Stimulated activated CD8-positive, alpha-beta memory T cell treated with anti-CD3 and anti-CD28 coated beads, Interleukin-7, amount 100 ng/mL, for 24 hours (primary cell): ENCODE data around the gene PROX2.

Experiments
- DNase-seq: peaks from one replicate; pipeline ENCODE4 v3.0.0-alpha.2; 2020; ENCODE audit warnings: low read depth

PROX2 gene, protein sequence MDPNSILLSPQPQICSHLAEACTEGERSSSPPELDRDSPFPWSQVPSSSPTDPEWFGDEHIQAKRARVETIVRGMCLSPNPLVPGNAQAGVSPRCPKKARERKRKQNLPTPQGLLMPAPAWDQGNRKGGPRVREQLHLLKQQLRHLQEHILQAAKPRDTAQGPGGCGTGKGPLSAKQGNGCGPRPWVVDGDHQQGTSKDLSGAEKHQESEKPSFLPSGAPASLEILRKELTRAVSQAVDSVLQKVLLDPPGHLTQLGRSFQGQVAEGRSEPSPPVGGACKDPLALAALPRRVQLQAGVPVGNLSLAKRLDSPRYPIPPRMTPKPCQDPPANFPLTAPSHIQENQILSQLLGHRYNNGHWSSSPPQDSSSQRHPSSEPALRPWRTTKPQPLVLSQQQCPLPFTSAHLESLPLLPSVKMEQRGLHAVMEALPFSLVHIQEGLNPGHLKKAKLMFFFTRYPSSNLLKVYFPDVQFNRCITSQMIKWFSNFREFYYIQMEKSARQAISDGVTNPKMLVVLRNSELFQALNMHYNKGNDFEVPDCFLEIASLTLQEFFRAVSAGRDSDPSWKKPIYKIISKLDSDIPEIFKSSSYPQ

DNA sequence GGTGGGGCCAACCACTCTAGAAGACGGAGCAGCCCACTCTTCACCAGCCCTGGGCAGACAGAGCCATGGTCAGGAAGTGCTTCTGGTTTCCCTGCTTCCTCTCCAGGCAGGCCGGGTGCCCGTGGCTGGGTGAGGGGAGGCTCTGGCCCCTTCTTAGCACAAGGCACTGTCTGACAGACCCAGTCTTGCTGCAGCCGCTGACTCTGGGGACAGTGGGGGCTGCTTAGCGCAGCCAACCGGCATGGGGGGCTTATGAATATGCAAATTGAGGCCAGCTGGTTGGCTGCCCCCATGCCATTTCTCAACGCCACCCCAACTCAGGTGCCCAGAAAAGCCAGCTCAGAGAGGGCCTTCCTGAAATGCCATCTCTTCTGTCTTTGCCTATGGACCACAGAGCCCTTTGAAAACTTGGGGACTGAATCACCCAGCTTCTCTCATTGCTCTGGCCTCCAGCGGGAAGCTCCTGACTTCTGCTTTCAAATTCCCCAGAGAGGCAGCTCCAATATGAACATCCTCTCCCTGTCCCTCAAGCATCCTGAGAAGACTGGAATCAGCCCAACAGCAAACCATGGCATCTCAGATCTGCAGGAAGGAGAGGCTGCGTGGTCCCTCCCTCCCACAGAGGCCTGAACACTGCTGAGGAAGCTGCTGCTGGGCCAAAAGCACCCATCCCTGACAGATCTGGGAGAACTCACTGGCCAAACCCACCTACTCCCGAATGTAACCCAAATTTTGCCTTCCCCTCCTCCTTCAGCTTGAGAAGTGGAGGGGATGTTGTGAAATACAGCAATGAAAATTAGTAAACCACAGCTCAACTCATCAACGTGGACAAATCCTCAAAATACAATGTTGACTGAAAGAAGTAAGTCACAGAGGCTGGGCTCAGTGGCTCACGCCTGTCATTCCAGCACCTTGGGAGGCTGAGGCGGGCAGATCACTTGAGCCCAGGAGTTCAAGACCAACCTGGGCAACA is at the start of gene PROX2:
Gene PROX2, minus strand, starts transcription at position 205 of the 973 bp plus-strand sequence. CDS start 12,311 bp downstream, outside the sequence.
- no peak for DNase-seq

DNA sequence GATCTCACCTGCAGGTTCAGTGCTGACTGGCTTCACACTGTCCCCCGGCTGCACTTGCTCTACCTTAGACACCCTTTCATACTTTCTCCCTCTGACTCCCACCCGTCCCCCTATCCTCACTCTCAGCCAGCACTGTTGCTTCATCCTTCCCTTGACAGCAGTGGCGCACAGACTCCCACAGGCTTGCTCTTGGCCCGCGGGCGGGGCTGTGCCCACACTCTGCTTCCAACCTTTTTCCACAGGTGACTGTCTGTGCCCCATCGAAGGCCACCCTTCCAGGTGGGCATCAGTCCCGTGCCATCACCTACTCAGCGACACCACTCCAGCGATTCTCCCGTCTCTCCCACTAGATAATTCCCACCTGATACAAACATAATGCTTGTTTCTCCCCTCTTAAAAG is 48.1 kb upstream of the PROX2 start:
- no peak for DNase-seq

DNA sequence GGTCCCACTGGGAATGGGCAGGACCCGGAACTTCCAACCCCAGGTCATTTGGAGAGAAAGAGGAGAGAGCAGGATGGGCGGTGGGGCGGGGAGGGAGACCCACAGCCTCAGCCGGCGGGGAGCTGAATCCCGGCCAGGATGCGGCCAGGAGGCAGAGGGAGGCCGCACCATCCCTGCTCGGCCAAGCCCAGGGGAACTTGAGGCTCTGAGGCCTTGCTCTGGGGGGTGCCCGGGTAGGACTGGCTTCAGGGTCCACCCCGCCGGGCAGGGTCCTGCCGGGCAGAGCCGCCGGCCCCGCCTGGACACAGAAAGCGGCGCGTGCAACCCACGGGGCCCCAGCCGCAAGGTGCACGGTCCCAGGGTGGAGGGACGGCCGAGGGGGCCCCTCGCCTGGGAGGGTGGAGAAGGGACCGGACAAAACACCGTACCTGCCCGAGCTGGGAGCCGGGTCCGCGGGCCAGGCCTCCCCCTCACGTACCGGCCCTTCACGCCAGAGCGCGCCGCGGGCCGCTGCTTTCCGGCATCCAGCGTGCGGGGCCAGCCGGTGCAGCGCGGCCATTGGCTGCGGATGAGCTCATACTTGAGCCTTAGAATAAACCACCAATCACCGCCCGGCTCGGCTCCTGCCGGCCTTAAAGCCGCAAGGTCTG is 46.9 kb upstream of the PROX2 start, which contains the start of gene RPS6KL1:
Gene RPS6KL1, minus strand, starts transcription at position 509 of the 650 bp plus-strand sequence. CDS start 1,719 bp downstream, outside the sequence.
- DNase-seq, result peak; percentile 48

DNA sequence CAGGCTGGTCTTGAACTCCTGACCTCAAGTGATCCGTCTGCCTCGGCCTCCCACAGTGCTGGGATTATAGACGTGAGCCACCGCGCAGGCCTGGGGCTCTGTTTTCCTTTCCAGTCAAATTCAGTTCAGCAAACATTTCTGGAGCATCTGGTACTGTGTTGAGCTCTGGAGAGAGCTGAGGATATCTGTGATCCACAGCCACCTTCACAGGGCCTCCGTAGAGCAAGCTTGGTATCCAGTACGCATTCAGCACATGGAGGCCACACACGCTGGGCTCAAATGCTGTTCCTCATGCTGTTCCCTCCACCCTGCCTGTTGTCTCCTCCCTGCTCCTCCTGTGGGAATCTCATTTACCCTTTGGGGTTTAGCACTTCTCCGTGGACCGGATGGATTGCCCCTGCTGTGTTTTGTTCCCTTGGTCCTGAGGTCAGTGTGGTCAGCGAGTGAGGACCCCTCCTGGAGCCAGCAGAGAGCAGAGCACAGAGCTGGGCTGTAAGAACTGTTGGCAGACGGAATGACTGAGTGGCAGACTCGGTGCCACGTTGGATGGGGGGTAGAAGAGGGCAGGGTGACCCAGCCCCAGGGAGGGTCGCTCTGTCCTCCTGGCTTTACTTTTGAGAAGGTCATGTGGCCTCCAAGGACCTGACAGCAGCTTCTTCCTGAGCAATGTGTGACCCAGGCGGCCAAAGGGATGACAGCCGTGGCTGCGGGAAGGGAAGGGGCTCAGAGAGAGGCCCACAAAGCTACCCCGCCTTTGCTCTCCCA is 46.2 kb upstream of the PROX2 start:
- DNase-seq, result no peak

DNA sequence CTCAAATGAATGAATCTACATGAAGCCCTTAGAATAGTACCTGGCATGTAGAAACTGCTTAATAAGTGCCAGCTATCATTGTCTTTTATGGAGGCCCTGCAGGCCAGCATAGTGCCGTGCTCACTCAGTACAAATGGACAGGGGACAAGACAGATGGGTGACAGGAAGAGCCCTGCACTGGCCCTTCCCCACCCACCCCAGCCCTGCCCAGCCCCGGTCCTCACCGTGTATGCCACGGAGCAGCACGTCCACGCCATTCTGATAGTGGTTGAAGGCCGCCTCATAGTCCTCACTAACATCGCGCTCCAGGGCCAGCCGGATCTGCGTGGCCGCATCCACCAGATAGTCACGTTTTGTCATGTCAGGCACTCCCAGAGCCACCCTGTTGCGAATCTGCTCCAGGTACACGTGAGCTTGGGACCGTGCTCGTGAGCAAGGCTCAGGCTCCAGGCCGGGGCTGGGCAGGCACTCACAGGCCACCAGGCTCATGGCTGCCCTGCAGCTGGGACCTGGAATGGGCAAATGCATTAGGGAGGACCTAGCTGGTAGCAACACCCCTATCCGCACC is 45.2 kb upstream of the PROX2 start:
- no peak for DNase-seq

DNA sequence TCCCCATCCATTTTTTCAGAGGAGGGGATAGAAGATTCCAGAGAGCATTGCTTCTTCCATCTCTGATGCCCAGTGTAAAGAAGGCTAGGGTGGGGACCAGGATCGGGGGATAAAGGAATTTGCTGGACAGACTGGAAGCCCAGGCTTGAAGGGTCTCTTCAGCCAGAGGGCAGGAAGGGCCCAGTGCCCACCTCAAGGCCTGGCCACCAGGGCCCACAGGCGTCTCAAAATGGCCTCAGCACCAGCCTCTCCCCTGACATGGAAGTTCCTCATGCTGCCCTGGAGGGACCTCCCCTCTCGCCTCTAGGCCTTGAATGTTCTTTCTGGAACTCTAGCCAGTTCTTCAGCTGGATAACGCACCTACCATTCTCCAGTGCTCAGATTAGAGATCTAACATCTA is 44.3 kb upstream of the PROX2 start:
- no peak for DNase-seq

DNA sequence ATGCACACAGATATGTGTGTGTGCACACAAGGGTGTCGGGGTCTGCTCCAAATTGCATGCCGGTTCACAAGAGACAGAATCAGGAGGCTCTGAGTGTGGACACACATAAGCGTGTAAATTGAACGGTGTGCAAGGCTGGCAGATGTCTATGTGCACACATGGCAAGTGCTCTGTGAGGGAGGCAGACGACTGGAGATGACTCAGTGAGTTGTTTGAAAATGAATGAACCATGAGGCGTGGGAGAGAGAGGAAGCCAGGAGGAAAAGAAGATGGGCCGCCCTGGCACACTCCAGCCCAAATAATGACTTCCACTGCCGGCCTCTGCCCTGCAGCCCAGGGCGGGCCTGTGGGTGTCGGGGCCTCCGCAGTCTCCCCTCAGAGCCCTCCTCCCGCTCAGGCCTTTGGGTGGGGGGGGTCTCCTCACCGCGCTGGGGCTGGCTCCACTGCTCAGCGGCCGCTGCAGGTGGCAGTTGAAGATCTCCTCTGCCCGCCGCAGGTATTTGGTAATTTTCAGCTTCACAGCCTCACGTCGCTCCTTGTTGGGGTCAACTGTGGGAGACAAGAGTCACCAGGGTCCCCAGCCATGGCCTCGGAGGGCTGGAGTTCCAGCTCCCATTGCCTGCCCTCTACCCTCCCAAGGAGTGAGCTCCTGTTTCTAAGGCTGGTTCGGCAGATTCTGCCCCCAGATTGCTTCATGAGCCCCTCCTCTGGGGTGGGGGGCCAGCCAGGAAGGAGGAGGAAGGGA is 43.6 kb upstream of the PROX2 start:
- no peak for DNase-seq

DNA sequence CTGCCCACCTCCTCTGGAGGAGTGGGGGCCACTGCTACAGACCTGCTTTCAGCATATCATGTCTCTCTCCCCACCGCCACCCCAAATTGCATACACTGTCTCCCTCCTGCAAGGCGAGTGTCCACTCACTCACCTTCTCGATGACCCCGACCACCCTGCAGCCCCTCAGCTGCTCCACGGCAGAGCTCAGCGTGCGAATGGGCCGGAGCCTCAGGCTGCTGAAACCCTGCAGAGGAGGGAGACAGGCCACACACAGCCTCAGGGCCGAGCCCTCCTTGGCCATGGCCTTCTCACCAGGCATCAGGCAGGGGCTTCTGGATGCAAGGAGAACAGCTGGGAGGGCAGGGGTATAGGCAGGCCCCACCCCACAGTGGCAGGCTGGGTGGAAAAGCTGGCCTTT is 42.4 kb upstream of the PROX2 start:
- DNase-seq, result no peak

DNA sequence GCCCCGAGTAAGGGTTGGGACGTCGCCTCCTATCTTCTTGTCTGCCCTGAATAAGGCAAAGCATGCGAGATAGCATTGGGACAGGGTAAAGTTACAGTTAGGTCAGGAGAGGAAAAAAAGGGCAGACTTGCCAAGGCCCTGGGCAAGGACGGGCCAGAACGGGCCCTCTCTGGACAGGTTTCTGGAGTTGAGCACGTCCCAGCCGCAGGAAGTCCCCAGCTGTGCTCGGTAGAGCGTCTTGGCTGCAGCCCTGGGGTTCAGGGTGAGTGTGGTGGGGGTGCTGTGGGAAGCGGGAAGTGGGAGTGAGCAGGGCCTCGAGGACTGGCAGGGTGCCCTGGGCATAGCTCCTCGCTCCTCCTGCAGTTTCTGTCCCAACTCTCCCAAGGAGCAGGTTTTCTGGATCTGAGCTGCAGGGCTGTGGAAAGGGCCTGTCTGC is 41.7 kb upstream of the PROX2 start:
- no peak for DNase-seq

DNA sequence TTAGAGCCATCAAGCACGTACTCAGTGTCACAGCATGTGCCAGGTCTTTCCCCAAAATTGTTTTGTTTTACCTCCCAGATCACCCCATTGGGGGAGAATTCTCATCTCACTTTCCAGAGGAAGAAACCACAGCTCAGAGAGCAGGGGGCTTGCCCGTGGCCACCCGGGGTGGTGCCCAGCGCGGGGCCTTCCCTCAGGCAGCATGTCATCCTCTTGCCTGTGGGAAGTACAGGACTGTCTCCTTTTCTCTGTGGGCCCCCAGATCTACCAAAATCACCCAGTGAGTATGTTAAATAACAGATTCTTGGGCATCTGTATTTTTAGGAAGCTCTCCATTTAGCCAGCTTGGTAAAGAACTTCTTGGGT is 41.2 kb upstream of the PROX2 start:
- DNase-seq, result no peak

DNA sequence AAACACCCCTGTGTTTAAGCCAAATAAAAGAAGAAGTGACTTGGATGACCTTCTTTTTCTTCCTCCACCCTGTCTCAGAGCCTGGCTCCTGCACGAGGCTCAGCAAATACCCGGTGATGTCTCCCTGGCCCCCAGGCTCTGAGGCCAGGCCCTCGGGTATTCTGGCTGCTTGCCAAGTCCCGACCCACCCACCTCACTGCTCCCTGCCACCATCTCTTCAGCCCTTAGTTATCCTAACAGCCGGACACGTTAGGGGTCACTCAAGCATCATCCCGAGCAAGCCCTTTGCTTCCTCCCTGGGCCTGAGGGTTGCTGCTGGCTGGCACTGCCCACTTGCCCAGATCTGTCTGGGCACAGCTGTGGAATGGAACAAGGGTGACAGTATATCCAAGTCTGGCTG is 39.9 kb upstream of the PROX2 start:
- DNase-seq, result no peak

DNA sequence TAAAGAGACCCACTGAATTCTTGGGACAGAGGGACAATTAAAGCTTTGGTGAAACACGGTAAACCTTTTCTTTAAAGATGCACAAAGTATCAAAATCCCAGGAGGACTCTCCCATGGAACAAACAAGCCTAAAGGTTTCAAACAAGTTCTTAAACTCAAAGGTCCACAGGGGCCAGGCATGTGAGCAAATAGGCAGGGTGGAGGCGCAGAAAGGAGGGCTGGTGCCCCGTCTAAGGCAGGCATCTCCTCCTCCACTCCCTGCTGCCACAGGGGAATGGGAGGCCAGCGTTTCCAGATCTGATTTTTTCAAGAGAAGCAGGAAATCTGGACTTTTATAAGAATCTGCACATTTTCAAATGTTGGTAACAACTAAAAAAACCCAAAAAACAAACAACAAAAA is 39.5 kb upstream of the PROX2 start:
- DNase-seq, result no peak

DNA sequence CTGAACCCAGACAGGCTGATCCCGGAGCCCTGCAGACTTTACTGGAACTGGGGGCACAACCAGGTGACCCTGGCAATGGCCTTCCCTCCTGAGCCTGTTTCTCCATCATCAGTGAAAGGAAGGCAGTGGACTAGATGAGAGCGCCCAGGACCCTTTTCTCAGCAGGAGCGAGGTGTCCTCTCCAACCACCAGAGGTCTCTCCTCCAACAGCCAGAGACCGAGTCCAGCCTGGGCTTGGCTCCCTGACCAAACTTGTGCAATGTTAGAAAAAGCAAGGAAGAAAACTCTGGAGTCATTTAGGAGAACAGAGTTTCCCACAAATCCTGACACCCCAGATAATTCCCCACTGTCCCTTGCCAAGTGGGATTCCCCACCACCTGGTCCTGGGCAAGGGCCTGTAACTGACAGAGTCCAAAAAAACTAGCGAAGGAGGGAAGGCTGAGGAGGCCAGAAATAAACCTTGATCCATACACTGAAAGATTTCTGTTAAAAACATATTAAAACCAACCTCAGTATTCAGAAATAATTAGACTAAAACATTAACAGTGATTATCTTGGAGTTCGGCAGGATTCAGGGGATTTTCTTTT is 38.1 kb upstream of the PROX2 start:
- DNase-seq, result no peak

DNA sequence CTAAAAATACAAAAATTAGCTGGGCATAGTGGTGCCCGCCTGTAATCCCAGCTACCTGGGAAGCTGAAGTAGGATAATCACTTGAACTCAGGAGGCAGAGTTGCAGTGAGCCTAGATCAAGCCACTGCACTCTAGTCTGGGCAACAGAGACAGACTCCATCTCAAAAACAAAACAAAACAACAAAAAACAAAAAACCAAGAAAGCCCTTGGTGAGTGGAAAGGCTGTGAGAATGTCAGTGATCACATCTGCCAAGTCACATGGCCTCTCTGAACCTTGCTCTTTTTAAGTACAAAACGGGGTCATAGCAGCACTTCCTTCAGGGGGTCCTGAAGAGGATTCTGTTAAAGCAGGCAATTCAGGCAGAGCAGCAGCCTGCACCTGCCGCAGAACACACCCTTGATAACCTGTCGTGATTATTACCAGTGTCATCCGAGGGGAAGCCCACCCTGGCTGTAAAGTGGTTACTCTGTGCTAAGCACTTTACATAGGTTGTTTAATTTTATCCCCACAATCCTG is 37.5 kb upstream of the PROX2 start:
- no peak for DNase-seq

DNA sequence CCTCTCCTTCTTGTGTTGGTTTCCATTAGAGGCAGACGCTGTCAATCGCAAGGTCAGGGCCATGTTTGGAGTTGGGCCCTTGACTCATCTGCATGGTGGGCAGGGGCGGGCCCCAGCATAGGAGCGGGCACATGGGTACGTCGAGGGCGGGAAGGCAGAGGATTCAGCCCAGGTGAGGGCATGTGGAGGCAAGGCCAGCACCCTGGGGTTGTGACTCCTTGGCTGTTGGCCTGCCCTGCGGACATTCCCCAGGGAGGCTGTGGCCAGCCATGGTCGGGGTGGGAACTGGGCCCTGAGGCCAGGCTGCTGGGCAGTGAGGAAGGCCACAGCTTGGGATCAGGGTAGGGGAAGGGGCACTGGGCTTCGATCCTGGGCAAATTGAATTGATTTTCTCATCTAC is 36.9 kb upstream of the PROX2 start:
- no peak for DNase-seq

DNA sequence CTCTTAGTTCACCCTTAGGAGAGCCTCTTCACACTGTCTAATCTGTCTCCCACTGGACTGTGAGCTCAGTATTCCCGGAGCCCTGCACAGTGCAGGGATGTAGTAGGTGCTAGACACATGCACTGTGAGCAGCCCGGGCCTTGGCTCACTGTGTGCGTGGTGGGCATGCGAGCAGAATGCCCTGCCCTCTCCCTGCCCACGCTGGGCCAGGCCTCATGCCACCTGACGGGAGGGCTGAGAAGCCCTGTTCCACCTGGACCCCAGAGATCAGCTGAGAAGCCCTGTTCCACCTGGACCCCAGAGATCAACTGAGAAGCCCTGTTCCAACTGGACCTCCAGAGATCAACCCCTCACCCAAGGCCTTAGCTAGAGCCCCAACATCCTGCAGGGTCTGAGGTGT is 36.2 kb upstream of the PROX2 start:
- no peak for DNase-seq

DNA sequence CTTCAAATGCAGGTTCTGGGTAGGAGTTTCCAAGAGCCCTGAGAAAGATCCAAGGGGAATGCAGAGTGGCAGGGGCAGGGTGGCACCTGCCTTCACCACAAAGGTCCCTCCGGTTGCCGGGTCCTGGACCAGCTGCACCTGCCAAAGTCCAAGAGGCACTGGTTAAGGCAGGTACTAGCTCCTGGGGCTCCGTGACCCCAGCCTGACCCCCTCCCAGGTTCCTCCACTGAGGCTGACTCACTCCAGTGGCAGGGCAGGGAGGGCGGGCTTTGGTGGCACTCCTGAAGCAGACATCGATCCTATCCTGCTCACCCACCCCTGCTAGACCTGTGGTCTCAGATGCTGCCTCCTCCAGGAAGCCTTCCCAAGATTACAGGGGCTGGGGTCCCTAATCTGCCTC is 35.8 kb upstream of the PROX2 start:
- no peak for DNase-seq

DNA sequence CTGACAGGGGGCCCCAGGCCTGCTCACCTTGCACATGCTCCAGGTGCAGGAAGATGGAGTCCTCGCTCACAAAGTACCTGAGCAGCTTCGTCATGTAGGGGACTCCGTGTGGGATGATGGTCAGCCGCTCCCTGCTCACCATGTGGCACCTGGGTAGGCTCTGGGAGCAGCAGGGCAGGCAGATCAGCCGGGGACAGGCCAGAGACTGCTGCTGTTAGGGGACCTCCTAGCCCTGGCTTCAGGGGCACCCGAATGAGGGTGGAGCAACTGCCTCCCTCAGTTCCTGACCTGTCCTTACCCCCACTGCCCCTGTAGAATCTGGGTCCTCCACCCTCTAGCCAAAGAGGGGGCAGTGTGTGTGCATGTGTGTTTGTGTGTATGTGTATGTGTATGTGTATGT is 35.3 kb upstream of the PROX2 start:
- DNase-seq, result no peak

DNA sequence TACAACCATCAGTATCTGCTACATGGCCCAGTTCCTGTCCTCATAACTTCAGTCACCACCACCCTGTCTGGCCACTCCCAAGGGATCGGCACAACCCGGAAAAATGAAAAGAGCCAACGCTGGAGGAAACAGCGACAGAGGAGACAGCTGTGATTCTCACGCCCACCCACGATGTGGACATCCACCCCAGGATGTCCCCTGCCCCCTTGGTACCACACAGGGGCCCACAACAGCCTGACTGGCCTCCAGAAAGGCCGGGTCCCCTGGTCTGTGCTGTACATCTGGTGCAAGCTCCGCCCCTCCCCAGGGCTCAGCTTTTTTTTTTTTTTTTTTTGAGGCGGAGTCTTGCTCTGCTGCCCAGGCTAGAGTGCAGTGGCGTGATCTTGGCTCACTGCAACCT is 34.6 kb upstream of the PROX2 start:
- DNase-seq, result no peak

DNA sequence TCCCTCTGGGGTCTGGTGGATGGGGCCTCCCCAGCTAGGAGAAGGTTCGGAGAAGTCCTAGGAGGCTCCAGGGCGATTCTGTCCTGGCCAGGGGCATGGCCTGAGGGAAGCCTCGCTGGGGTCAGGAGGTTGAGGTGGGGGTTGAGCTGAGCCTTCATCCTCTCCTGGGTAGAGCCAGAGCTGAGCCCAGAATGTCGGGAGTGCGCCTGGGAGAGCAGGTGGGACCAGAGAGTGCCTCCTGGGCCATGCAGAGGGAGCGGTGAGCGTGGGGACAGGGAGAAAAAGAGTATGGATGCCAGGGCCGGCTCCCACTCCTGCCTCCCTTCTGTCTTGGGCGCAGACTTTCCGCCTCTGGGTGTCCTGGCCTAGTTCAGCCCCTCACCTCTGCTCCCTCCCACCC is 34.0 kb upstream of the PROX2 start:
- no peak for DNase-seq
